B cell (primary cell): Measurements from ENCODE around the gene FERMT3. TPM values are rescaled to one million over a fixed set of nuclear protein-coding genes. Genes with fewer than 3 reads are reported as not detected.
A peak's percentile ranks its signal among the peaks of the same experiment; 100 is the strongest.

Experiments used
- ATAC-seq: fragments of 200-7000 bp; cut with Tn5 transposase; one replicate; pipeline ENCODE4 v1.10.0; 2021; ENCODE audit warnings: low read depth, mild to moderate bottlenecking, moderate number of reproducible peaks, moderate library complexity
- CTCF ChIA-PET: fragments of 350-600 bp; sonication (Branson Sonifier 250); formaldehyde crosslinking; loops from one replicate; lab custom pipeline; 2021; ENCODE audit warnings: antibody characterized with exemption, inconsistent platforms; lab: Charles Lee
- POLR2A ChIA-PET: fragments of 350-600 bp; sonication (Branson Sonifier 250); formaldehyde crosslinking; loops from one replicate; lab custom pipeline; 2021; ENCODE audit warnings: antibody characterized with exemption; lab: Charles Lee
- DNase-seq: peaks from one replicate; pipeline ENCODE4 v3.0.0; 2013
- H2AFZ ChIP-seq: 2 replicates; pipeline ENCODE4 v1.6.1; 2012; ENCODE audit warnings: mild to moderate bottlenecking, low read depth, low read length; ENCODE audit not compliant: insufficient read depth, poor library complexity, severe bottlenecking
- H3K27ac ChIP-seq, 2 donors: 1 replicate in 1 of 2; 2 replicates in 1 of 2; pipeline ENCODE4 v1.5.1; 2012 to 2013; ENCODE audit warnings: low read length in 2 of 2, mild to moderate bottlenecking in 2 of 2, moderate library complexity in 1 of 2
- H3K27me3 ChIP-seq, 4 experiments: fragments of 200-600 bp in 1 of 4; sonication (generic) in 1 of 4; replicated peaks in 1 of 4; 1 replicate in 2 of 4; 2 replicates in 2 of 4; pipeline versions ENCODE4 v1.6.1 to v1.7.0; 2013 to 2016; ENCODE audit warnings: low read length in 3 of 4, mild to moderate bottlenecking in 2 of 4, mixed read lengths in 1 of 4, moderate library complexity in 1 of 4; ENCODE audit not compliant: insufficient read depth in 4 of 4, control insufficient read depth in 3 of 4; ENCODE audit errors: control extremely low read depth in 1 of 4
- H3K36me3 ChIP-seq, 2 experiments: replicated peaks in 1 of 2; 1 replicate in 1 of 2; 2 replicates in 1 of 2; pipeline versions ENCODE4 v1.6.1 to v1.7.1; 2013; ENCODE audit warnings: low read length in 1 of 2; ENCODE audit not compliant: insufficient read depth in 2 of 2, control insufficient read depth in 1 of 2; ENCODE audit errors: control extremely low read depth in 1 of 2, extremely low read depth in 1 of 2
- H3K4me1 ChIP-seq, 2 donors: fragments of 200-600 bp in 1 of 2; sonication (generic) in 1 of 2; 1 replicate in 1 of 2; 2 replicates in 1 of 2; pipeline versions ENCODE4 v1.5.1 to v1.6.1; 2013 to 2017; ENCODE audit warnings: low read length in 2 of 2; ENCODE audit not compliant: control insufficient read depth in 2 of 2, insufficient read depth in 2 of 2
- H3K4me2 ChIP-seq: replicated peaks from 2 replicates; pipeline ENCODE3; 2012; ENCODE audit warnings: mild to moderate bottlenecking, low read depth, low read length; ENCODE audit not compliant: poor library complexity, severe bottlenecking
- H3K4me3 ChIP-seq, 5 experiments: fragments of 200-600 bp in 1 of 5; sonication (generic) in 1 of 5; 1 replicate in 3 of 5; 2 replicates in 2 of 5; pipeline versions ENCODE4 v1.5.1 to v1.7.0; 2011 to 2016; ENCODE audit warnings: low read length in 4 of 5, mild to moderate bottlenecking in 4 of 5, low read depth in 2 of 5, control low read depth in 1 of 5, moderate library complexity in 1 of 5; ENCODE audit not compliant: insufficient read depth in 1 of 5; ENCODE audit errors: control extremely low read depth in 1 of 5, extremely low read depth in 1 of 5
- H3K79me2 ChIP-seq: fragments of 200-600 bp; sonication (generic); one replicate; pipeline ENCODE4 v1.6.0; 2016; ENCODE audit warnings: low read length; ENCODE audit not compliant: control insufficient read depth, insufficient read depth
- H3K9ac ChIP-seq: fragments of 200-600 bp; sonication (generic); 2 replicates; pipeline ENCODE4 v1.6.1; 2017; ENCODE audit warnings: mild to moderate bottlenecking, low read length, moderate library complexity
- H3K9me3 ChIP-seq, 3 donors: one replicate each; pipeline versions ENCODE4 v1.6.1 to v1.7.1; 2013; ENCODE audit warnings: low read length in 2 of 3; ENCODE audit not compliant: control insufficient read depth in 2 of 3, insufficient read depth in 1 of 3; ENCODE audit errors: control extremely low read depth in 1 of 3
- H4K20me1 ChIP-seq: 2 replicates; pipeline ENCODE4 v1.6.0; 2012; ENCODE audit warnings: mild to moderate bottlenecking, low read length; ENCODE audit not compliant: insufficient read depth, control insufficient read depth, poor library complexity, severe bottlenecking
- H3K27ac Mint-ChIP-seq: one replicate; pipeline ENCODE4 v1.8.0; 2021; ENCODE audit warnings: mixed read lengths
- H3K27me3 Mint-ChIP-seq: one replicate; pipeline ENCODE4 v1.8.0; 2021; ENCODE audit warnings: mixed read lengths
- H3K4me1 Mint-ChIP-seq: one replicate; pipeline ENCODE4 v1.8.0; 2021; ENCODE audit warnings: mixed read lengths
- H3K4me3 Mint-ChIP-seq: one replicate; pipeline ENCODE4 v1.8.0; 2021; ENCODE audit warnings: mixed read lengths
- H3K9me3 Mint-ChIP-seq: one replicate; pipeline ENCODE4 v1.8.0; 2022; ENCODE audit warnings: mixed read lengths; ENCODE audit not compliant: insufficient read depth
- EZH2 ChIP-seq: IDR thresholded peaks from 2 replicates; pipeline ENCODE4 v1.6.1; 2012; ENCODE audit warnings: borderline replicate concordance, low read depth, mild to moderate bottlenecking, moderate library complexity, low read length; ENCODE audit not compliant: insufficient read depth, poor library complexity, severe bottlenecking
- WGBS: methylation state at CpG from one replicate; pipeline ENCODE4 v1.1.5; 2013; ENCODE audit warnings: missing lambda C conversion rate; ENCODE audit not compliant: insufficient coverage; 5-methylcytosine and 5-hydroxymethylcytosine counted together
- intact Hi-C: fragments of 100-400 bp; cut with micrococcal nuclease; formaldehyde crosslinking; loops from one replicate; pipeline ENCODE4 v1.10.0; 2022
- polyA plus RNA-seq: library from polyadenylated mRNA; depleted of rRNA; stranded (reverse); fragments of >200 nt; gene quantifications from 2 replicates; pipeline ENCODE4 v1.2.3, GENCODE V29; 2012
- total RNA-seq, 2 donors: library from RNA; stranded (reverse); fragments of 120-200 nt in 1 of 2; gene quantifications; 1 replicate in 1 of 2; 2 replicates in 1 of 2; pipeline versions ENCODE4 v1.2.3 to v1.2.4, GENCODE V29; 2013 to 2022
- TF ChIP-seq, protein P1 (sequence below): fragments of 200-600 bp; IDR thresholded peaks from one replicate; pipeline ENCODE4 v1.8.0; 2022; ENCODE audit warnings: antibody characterized with exemption, mild to moderate bottlenecking

FERMT3 gene
- total and polyA plus RNA-seq, 2 donors (not counting 1 experiment from before 2014, with no cell fraction given) = 96.2 to 170 TPM

DNA sequence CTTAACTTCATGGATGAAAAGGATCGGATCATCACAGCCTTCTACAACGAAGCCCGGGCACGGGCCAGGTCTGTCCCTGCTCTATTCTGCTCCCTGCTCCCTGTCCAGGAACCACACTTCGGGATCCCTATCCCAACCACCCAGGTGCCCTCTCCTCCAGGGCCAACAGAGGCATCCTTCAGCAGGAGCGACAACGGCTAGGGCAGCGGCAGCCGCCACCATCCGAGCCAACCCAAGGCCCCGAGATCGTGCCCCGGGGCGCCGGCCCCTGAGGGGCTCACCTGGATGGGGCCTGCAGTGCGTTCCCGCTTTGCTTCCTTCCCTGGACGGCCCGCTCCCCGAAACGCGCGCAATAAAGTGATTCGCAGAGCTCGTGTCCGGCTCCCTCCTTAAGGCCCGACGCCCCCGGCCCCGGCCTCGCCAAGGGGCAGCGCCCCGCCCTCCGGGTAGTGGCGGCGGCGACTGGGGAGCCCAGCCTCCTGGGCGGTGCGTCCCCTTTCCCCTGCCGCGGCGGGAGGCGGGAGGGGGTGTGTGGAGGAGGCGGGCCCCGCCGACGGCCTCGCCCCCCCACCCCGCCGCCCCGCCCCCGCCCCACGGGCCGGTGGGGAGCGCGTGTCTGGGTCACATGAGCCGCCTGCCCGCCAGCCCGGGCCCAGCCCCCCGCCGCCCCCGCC lies 27.5 kb downstream of the FERMT3 start, which contains the start of gene VEGFB:
TSS of gene VEGFB (plus strand) at position 672 of the 674 bp plus-strand sequence. CDS start 250 bp downstream, outside the sequence.
- peak within 1 kb of the TSS; percentile 64 for H2AFZ ChIP-seq
- H3K36me3 ChIP-seq = peaks cover 0 to 27% of the 10 kb centered on the region in 2 experiments
- peaks cover 23% of the 10 kb centered on the region for H3K79me2 ChIP-seq
- no peaks in the 10 kb centered on the region for H3K9me3 Mint-ChIP-seq
- no peaks in the 10 kb centered on the region for H3K27me3 ChIP-seq
- peaks cover 34 to 70% of the 10 kb centered on the region in 2 donors for H3K4me1 ChIP-seq
- no peak for TF ChIP-seq EZH2
- TF ChIP-seq, protein P1, sequence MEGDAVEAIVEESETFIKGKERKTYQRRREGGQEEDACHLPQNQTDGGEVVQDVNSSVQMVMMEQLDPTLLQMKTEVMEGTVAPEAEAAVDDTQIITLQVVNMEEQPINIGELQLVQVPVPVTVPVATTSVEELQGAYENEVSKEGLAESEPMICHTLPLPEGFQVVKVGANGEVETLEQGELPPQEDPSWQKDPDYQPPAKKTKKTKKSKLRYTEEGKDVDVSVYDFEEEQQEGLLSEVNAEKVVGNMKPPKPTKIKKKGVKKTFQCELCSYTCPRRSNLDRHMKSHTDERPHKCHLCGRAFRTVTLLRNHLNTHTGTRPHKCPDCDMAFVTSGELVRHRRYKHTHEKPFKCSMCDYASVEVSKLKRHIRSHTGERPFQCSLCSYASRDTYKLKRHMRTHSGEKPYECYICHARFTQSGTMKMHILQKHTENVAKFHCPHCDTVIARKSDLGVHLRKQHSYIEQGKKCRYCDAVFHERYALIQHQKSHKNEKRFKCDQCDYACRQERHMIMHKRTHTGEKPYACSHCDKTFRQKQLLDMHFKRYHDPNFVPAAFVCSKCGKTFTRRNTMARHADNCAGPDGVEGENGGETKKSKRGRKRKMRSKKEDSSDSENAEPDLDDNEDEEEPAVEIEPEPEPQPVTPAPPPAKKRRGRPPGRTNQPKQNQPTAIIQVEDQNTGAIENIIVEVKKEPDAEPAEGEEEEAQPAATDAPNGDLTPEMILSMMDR = no peak
- H3K4me3 ChIP-seq = peak within 1 kb of the TSS; percentile 53 to 84 (median 67)
- CTCF ChIA-PET = interaction anchor here (1.0 to 2.2 kb wide), 2 partner anchors 10 to 29 kb away, joined by 5 to 10 read pairs; no protein-coding TSS in a partner anchor
- H3K4me3 Mint-ChIP-seq = peak within 1 kb of the TSS; percentile 96
- intact Hi-C loops = loop anchor here (1.0 kb wide), 1 partner anchor 8 kb away; the partner anchor contains the start of genes NUDT22 and TRPT1
- POLR2A ChIA-PET = interaction anchor here (0.9 to 2.4 kb wide), 4 partner anchors 11 to 38 kb away, joined by 3 to 7 read pairs (median 4); partner anchors contain the start of gene FERMT3
- H3K27ac Mint-ChIP-seq = peak within 1 kb of the TSS; percentile 96
- H3K27me3 Mint-ChIP-seq = no peaks in the 10 kb centered on the region
- WGBS = 11% methylated on average over 49 of the region's 62 CpGs
- peak; percentile 81 for DNase-seq
- peak within 1 kb of the TSS; percentile 65 to 85 for H3K27ac ChIP-seq
- H3K4me1 Mint-ChIP-seq = peaks cover 65% of the 10 kb centered on the region
- peak within 1 kb of the TSS; percentile 99 for H3K4me2 ChIP-seq
- ATAC-seq = peak; percentile 59
- H4K20me1 ChIP-seq = peaks cover 25% of the 10 kb centered on the region
- peak within 1 kb of the TSS; percentile 89 for H3K9ac ChIP-seq
- H3K9me3 ChIP-seq = no peaks in the 10 kb centered on the region
